ENCODE results near the gene C1QTNF12. TPM values are rescaled to one million over a fixed set of nuclear protein-coding genes. Genes with fewer than 3 reads are reported as not detected.

Gene C1QTNF12, protein sequence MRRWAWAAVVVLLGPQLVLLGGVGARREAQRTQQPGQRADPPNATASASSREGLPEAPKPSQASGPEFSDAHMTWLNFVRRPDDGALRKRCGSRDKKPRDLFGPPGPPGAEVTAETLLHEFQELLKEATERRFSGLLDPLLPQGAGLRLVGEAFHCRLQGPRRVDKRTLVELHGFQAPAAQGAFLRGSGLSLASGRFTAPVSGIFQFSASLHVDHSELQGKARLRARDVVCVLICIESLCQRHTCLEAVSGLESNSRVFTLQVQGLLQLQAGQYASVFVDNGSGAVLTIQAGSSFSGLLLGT
- polyA plus RNA-seq (2011; rRNA removed) (0.21 and 0.51 TPM in 2 replicates), polyA minus RNA-seq (2011; rRNA and poly(A)+ RNA removed) (not detected in 2 replicates)

DNA sequence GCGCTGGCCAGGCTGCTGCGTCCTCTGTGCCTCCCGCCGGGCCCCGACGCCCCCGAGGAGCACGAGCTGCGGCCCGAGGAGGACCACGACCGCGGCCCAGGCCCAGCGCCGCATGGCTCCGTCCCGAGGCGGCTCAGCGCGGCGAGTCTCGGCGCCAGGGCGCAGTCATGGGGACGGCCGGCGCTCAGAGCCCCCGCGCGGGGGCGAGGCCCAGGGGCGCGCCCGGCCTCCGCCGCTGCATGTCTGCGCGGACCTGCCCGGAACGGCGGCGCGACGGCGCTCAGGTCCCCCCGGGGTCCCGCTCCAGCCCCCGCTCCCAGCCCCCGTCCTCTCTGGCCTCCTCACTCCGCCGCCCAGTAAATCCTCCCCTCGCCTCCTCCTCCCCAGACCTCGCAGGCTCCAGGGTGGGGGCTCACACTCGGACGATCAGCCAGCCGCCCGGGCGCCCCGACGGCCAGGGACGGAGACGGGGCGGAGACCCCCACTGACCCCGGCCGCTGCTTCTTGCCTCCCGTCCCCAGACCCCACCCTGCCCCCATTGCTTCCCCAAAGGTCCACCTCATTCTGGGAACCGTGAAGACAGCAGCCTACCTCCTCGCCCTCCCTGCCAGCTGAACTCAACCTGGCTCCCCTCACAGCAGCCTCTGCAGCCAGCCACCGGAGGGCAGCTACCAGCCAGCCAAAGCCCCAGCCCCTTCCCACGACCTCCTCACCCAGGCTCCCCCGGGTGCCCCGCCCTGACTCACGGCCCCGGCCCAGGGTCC, at the start of gene C1QTNF12:
Gene C1QTNF12, minus strand, starts transcription at position 146 of the 764 bp plus-strand sequence. Its CDS starts 32 bp downstream, at position 114.
- no peak for DNase-seq (ENCODE audit: low read depth, low spot score)
- TF ChIP-seq, protein P1, sequence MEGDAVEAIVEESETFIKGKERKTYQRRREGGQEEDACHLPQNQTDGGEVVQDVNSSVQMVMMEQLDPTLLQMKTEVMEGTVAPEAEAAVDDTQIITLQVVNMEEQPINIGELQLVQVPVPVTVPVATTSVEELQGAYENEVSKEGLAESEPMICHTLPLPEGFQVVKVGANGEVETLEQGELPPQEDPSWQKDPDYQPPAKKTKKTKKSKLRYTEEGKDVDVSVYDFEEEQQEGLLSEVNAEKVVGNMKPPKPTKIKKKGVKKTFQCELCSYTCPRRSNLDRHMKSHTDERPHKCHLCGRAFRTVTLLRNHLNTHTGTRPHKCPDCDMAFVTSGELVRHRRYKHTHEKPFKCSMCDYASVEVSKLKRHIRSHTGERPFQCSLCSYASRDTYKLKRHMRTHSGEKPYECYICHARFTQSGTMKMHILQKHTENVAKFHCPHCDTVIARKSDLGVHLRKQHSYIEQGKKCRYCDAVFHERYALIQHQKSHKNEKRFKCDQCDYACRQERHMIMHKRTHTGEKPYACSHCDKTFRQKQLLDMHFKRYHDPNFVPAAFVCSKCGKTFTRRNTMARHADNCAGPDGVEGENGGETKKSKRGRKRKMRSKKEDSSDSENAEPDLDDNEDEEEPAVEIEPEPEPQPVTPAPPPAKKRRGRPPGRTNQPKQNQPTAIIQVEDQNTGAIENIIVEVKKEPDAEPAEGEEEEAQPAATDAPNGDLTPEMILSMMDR (IDR thresholded peaks at IDR 0.05; ENCODE audit: low read depth, low read length) = no peak
- Histone ChIP-seq H3K9me3 (ENCODE audit: control insufficient read depth, insufficient read depth, low read length) (no peaks in the 10 kb centered on the region; the same call in 1 of the 2 replicates), H3K4me3 (ENCODE audit: low read depth, low read length) (no peak within 1 kb of the TSS), H3K27me3 (ENCODE audit: control insufficient read depth, insufficient read depth, low read length) (peaks cover 4% of the 10 kb centered on the region), H3K27ac (ENCODE audit: low read depth, low read length) (no peak within 1 kb of the TSS)
- POLR2A ChIA-PET = no interaction called here
- CTCF ChIA-PET = no interaction called here

DNA sequence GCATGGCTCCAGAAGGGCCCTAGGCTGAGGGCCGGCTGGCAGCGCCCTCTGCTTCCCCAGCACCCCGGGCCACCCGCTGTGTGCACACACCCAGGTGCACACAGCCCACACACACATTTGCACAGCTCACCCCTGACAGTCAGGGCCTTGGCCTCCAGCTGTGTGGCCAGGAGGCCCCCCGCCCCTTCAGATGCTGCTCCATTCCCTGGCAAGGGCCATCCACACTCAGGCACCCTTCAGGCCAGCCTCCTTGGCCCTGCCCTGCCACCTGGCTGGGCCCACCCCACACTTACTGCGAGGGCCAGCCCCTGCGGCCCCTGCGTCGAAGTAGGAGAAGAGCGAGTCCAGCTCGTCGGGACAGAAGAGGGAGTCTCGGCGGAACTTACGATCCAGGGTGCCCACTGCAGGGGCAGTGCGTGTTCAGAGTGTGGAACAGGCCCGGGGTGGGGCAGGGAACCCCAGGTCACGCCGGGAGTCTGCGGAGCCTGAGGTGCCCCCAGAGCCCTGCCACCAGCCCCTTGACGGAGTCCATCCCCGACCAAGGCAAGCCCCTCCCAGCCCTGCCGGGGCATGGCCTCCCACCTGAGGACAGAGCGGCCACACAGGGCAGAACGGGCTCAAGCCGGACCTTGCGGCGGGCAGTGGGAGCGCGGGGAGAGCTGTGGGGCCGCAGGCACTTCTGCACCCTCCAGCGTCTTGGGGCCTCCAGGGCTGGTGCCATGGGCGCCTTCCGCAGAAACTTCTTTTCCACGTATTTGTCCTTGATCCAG, 48.8 kb upstream of the C1QTNF12 start:
- Histone ChIP-seq H3K27me3 (ENCODE audit: control insufficient read depth, insufficient read depth, low read length) (no peaks in the 10 kb centered on the region), H3K27ac (ENCODE audit: low read depth, low read length) (no peak overlapping the region), H3K9me3 (ENCODE audit: control insufficient read depth, insufficient read depth, low read length) (peaks cover 7% of the 10 kb centered on the region; the same call in 1 of the 2 replicates), H3K4me3 (ENCODE audit: low read depth, low read length) (no peak overlapping the region)
- TF ChIP-seq, protein P1 (IDR thresholded peaks at IDR 0.05; ENCODE audit: low read depth, low read length) = no peak
- no peak for DNase-seq (ENCODE audit: low read depth, low spot score)
- POLR2A ChIA-PET = interaction anchor here (0.9 kb wide), 1 partner anchor 10 kb away, joined by 3 read pairs; no protein-coding TSS in a partner anchor
- CTCF ChIA-PET = no interaction called here

DNA sequence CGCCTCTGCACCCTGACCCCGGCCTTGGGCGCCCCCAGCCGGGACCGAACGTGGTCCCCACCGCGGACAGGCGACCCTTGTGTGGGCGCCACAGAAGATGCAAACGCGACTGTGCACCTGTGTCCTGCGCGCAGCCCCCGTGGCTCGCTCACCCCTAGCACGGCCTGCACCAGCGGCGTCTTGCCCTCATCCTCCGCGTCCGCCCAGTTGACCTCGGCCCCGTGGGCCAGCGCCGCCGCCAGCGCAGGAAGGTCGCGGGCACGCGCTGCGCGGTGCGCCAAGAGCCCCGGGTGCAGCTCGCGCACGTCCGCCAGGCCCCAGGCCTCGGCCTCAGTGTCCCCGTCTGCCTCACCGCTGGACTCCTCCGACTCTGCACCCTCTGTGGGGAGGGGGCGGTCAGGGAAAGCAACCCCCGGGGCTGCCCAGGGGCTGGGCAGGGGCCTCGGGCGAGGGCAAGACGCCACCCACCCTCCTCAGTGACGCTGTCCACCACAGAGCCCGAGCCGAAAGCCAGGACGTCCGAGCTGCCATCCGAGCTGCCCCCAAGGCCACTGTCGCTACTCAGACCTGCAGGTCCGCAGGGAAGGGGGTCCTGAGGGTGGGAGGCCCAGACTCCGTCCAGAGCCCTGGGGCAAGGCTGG, 47.8 kb upstream of the C1QTNF12 start:
- Histone ChIP-seq H3K27me3 (ENCODE audit: control insufficient read depth, insufficient read depth, low read length) (no peaks in the 10 kb centered on the region), H3K9me3 (ENCODE audit: control insufficient read depth, insufficient read depth, low read length) (peaks cover 7% of the 10 kb centered on the region; the same call in 1 of the 2 replicates), H3K4me3 (ENCODE audit: low read depth, low read length) (no peak overlapping the region), H3K27ac (ENCODE audit: low read depth, low read length) (no peak overlapping the region)
- CTCF ChIA-PET = no interaction called here
- TF ChIP-seq, protein P1 (IDR thresholded peaks at IDR 0.05; ENCODE audit: low read depth, low read length) = no peak
- DNase-seq (ENCODE audit: low read depth, low spot score) = no peak
- POLR2A ChIA-PET = interaction anchor here (0.9 kb wide), 1 partner anchor 11 kb away, joined by 3 read pairs; no protein-coding TSS in a partner anchor

DNA sequence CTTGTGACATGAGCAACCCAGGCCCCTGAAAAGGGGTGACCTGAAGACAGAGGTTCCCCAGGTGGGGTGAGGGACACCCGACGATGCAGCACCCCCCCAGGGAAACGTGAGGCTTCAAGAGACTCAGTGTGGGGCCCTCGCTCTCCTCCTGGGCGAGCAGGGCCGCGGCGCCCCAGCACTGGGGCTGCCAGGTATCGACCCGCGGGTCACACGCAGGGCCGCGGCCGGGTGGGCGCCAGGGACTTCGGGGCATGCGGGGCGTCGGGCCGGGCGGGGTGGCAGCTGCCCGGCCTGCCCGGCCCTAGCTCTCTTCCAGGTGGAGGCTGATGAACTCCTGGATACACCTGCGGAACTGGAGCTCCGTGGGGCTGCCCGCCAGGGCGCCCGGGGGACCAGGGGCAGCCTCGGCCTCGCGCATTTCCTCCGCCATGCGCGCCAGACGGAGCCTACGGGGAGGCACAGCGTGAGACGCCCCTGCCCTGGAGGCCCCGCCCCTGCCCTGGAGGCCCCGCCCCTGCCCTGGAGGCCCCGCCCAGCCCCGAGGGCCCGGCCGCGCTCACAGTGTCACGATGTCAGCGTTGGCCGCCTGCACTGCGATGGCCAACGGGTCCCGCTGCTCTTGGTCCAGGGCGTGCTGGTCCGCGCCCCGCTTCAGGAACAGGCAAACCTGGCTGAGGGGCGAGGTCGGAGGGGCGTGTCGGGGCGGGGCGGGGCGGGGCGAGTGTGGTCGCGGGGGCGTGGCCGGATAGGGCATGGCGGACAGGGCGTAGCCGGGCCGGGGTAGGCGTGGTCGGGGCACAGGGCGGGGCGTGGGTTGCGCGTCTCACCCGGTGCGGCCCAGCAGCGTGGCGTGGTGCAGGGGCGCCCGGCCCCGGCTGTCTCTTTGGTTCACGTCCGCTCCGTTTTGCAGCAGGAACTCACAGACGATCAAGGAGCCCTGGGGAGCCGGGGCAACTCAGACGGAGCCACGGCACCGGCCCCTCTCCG, 47.0 kb upstream of the C1QTNF12 start:
- CTCF ChIA-PET = interaction anchor here (0.7 to 1.3 kb wide), 2 partner anchors 27 to 310 kb away, joined by 3 read pairs; no protein-coding TSS in a partner anchor
- no peaks in the 10 kb centered on the region for H3K27me3 ChIP-seq (ENCODE audit: control insufficient read depth, insufficient read depth, low read length)

More for the DNA sequence above, 47.0 kb upstream of the C1QTNF12 start:
- peaks cover 8% of the 10 kb centered on the region; the same call in 1 of the 2 replicates for H3K9me3 ChIP-seq (ENCODE audit: control insufficient read depth, insufficient read depth, low read length)
- no peak overlapping the region for H3K4me3 ChIP-seq (ENCODE audit: low read depth, low read length)
- no peak for DNase-seq (ENCODE audit: low read depth, low spot score)
- H3K27ac ChIP-seq (ENCODE audit: low read depth, low read length) = no peak overlapping the region
- TF ChIP-seq, protein P1 (IDR thresholded peaks at IDR 0.05; ENCODE audit: low read depth, low read length) = no peak
- POLR2A ChIA-PET = no interaction called here
